Caki2 (cell line): ENCODE data around the gene ATXN7L2. TPM values are rescaled to one million over a fixed set of nuclear protein-coding genes. Genes with fewer than 3 reads are reported as not detected.
"Not testable (repeated sequence)": the region's sequence is repeated elsewhere in the genome, so short reads cannot be mapped to it uniquely, and the experiment has no call there.

ENCODE experiments used
- DNase-seq: peaks from one replicate; pipeline ENCODE4 v3.0.0-alpha.2; 2015; ENCODE audit warnings: low read depth
- in situ Hi-C: cut with HindIII; loops from 2 replicates; pipeline ENCODE4 v1.10.0; 2016; ENCODE audit warnings: low sequenced_read_pairs, low pct_unique_long_range_greater_than_20kb, mixed read lengths
- total RNA-seq: library from RNA; depleted of rRNA; stranded (reverse); fragments of >200 nt; shearing (Covaris generic); gene quantifications from 2 replicates; pipeline ENCODE4 v1.2.3, GENCODE V29; 2014; ENCODE audit warnings: low replicate concordance; rRNA removed

Gene ATXN7L2
- 1.5 and 2.8 TPM in 2 replicates for total RNA-seq

GRCh38 chr1:109483672-109484518 lies at the start of gene ATXN7L2:
TSS of gene ATXN7L2 (plus strand) at chr1:109483905. CDS start at chr1:109483954, 49 bp downstream.
- peak; percentile 69 for DNase-seq
- in situ Hi-C loops, result no loop called here

DNA sequence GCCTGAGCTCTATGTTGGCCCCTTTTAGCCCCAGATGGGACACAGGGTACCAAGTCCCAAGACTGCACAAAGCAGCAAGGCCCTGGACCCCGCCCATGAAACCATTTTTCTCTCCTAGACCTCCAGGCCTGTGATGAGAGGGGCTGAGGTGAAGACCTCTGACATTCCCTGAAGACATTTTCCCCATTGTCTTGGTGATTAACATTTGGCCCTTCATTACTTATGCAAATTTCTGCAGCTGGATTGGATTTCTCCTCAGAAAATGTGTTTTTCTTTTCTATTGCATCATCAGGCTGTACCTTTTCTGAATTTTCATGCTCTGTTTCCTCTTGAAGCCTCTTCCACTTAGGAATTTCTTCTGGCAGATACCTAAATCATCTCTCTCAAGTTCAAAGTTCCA lies 49.2 kb upstream of the ATXN7L2 start:
- in situ Hi-C loops, result no loop called here

DNA sequence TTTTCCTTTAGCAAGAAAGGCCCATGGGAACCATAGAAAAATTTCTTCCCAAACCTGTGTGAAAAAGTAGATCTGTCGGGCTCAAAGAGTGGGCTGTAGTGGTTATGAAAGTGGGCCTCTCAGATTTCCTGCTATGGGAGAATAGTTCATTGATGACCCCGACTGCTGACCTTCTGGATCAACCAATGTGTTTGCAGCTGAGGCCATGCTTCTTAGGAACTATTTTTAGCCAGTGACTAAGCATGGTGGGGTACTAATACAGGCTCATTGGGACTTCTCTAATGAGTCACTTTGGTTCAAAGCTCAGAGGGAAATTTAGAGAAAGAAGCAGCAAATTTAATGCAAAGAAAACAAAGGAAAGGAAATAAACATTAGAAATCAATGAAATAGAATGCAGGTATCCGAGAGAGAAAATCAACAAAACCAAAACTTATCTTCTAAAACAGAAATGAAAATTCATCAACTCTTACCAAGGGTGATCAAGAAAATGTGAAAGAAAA lies 44.9 kb upstream of the ATXN7L2 start:
- DNase-seq, result peak; percentile 31
- in situ Hi-C loops, result no loop called here

More for the DNA sequence above, 49.2 kb upstream of the ATXN7L2 start:
- no peak for DNase-seq

GRCh38 chr1:109441069-109441468 lies 42.6 kb upstream of the ATXN7L2 start:
- no peak for DNase-seq

DNA sequence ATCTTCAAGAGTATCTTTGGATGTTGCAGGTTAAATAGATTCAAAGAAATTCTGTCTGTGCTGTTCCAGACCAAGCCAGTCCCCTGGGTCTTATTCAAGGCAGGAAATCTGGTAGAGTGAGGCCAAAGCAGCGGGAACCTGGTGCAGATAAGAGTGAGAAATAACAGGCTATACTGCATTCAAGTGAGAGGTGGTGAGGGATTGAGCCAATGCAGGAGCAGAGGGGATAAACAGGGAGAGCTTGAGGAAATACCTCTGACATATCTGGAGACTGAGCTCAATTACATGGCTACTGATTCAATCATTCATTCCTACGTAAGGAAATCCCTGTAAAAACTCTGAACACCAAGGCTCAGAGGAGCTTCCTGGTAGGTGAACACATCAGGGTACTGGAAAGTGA lies 40.2 kb upstream of the ATXN7L2 start:
- no peak for DNase-seq

More at GRCh38 chr1:109441069-109441468, 42.6 kb upstream of the ATXN7L2 start:
- in situ Hi-C loops, result no loop called here

DNA sequence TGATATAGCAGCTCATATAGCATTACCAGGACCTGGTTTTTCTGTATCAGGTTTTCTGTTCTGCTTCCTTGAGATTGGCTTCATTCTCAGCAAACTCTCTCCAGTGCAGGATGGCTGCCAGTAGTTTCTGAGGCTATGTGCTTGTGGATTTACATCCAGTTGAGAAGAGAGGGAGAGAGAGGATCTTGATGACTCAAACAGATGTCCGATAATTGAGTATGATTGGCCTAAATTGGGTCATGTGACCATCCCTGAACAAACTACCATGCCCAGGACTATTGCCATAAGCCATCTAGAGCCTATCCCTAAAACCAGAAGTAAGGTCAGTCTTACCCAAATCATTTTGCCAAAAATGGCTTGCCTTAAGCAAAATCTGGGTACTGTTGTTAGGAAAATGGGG lies 39.4 kb upstream of the ATXN7L2 start:
- in situ Hi-C loops, result no loop called here

More for the DNA sequence above, 40.2 kb upstream of the ATXN7L2 start:
- in situ Hi-C loops, result no loop called here

GRCh38 chr1:109445949-109446695 lies 37.6 kb upstream of the ATXN7L2 start:
- DNase-seq, in situ Hi-C loops: not testable (repeated sequence)

More for the DNA sequence above, 39.4 kb upstream of the ATXN7L2 start:
- no peak for DNase-seq

DNA sequence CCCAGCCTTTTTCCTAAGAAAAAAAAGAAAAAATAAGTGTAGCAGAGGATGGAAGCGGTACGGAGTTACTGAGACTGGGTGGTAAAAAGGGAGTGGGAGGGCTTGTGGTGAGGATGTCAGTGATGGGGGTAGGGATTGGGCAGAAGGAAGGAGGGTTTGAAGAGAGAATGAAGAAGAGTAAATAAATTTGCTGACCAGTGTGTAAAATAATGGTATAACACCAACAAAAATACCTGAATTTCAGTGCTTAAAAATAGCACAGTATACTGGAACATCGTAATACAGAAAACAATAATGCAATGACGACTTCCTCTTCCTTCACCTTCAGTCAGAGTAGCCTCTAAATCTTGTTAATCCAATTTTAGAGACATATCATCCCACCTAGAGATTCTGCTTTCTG lies 36.2 kb upstream of the ATXN7L2 start:
- in situ Hi-C loops, result no loop called here
- no peak for DNase-seq

- in situ Hi-C loops, result no loop called here
- no peak for DNase-seq
These were observed 29.1 kb upstream of the ATXN7L2 start for GRCh38 chr1:109454497-109455133.

DNA sequence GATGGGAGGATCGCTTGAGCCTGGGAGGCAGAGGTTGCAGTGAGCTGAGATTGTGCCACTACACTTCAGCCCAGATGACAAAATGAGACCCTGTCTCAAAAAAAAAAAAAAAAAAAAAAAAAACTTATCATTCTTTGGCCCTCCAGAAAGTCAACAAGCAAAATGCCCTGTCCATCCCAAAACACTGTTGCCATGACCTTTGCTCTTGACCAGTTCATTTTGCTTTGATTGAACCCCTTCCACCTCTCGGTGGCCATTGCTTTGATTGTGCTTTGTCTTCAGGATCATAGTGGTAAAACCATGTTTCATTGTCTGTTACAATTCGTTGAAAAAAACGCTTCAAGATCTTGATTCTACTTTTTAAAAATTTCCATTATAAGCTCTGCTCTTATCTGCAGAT lies 25.9 kb upstream of the ATXN7L2 start:
- in situ Hi-C loops, result no loop called here
- no peak for DNase-seq

GRCh38 chr1:109466125-109466451 lies 17.6 kb upstream of the ATXN7L2 start:
- DNase-seq, result no peak
- in situ Hi-C loops, result no loop called here

- in situ Hi-C loops, result no loop called here
These were observed 17.0 kb upstream of the ATXN7L2 start, which contains the start of gene SYPL2 for GRCh38 chr1:109466452-109467300. TSS of gene SYPL2 (plus strand) at chr1:109466546. CDS start at chr1:109466844, 298 bp downstream.

DNA sequence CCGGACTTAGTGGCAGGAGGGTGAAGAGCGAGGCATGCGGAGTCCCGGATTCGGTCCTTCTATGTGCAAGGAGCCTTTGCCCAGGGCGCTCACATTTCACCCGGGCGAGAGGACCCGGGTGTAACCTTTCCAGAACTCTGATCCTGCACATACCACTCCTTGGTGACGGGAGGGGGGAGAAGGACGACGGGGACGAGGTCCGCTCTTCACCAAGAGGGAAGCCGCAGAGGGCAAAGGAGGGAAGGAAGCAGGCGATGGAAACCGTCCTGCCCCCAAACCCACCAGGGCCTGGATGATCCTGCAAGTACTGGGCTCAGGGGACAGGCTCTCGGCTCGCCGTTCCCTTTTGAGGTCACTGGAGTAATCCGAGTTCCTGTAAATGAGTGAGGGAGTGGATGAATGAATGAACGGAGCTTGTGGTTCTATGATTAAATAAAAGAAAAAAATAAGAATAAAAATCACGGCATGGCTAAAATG lies 16.4 kb upstream of the ATXN7L2 start:
- in situ Hi-C loops, result no loop called here
- DNase-seq, result no peak

More at GRCh38 chr1:109466452-109467300, 17.0 kb upstream of the ATXN7L2 start, which contains the start of gene SYPL2:
- DNase-seq, result peak; percentile 16

DNA sequence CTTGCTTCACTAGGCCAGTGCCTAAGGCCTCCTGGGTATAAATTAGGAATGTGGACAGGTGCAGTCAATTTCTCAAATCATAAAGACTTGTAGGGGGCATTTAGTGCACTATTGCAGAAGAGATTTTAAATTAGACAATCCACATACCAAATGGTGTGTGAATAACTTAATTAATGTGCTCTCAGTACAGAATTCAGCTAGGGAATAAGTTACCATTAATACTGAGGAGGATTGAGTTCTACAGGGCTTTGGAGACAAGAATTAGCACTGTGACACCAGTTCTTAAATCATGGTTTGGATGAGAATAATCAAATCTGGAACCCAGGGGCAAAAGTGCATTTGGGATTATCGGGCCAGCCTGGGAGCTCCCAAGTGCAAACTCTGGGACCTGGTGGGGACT lies 15.6 kb upstream of the ATXN7L2 start:
- DNase-seq, result no peak
- in situ Hi-C loops, result no loop called here

GRCh38 chr1:109468903-109469302 lies 14.8 kb upstream of the ATXN7L2 start:
- DNase-seq, result no peak
- in situ Hi-C loops, result no loop called here

GRCh38 chr1:109470245-109470644 lies 13.5 kb upstream of the ATXN7L2 start:
- in situ Hi-C loops, result no loop called here
- no peak for DNase-seq

DNA sequence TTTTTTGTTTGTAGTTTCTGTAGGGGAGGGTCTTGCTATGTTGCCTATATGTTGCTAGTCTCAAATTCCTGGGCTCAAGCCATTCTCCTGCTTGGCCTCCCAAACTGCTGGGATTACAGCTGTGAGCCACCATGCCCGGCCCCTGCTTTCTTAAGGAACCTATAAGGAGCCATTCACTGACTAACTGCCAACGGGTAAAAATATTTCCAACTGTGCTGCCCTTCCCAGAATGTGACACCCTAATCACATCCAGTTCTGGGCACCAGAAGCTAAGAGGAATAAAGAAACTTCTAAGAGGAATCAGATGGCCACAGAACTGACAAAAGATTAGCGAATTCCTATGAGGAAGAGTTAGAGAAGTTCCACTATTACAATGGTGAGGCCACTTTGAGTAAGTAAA lies 10.9 kb upstream of the ATXN7L2 start:
- in situ Hi-C loops, result no loop called here
- DNase-seq, result no peak
